NT2/D1 (cell line): ENCODE measurements around the gene FIG4.
"Not testable (repeated sequence)": the region's sequence is repeated elsewhere in the genome, so short reads cannot be mapped to it uniquely, and the experiment has no call there.

Source experiments
- DNase-seq: peaks from one replicate; pipeline ENCODE4 v3.0.0-alpha.2; 2011; ENCODE audit warnings: low read depth, low spot score
- H3K27me3 ChIP-seq: 2 replicates; pipeline ENCODE4 v1.6.0; 2011; ENCODE audit warnings: mild to moderate bottlenecking; ENCODE audit not compliant: insufficient read length, insufficient read depth
- H3K36me3 ChIP-seq: 2 replicates; pipeline ENCODE4 v1.6.1; 2011; ENCODE audit warnings: mild to moderate bottlenecking, low read length, mixed read lengths; ENCODE audit not compliant: insufficient read depth, insufficient read length
- H3K4me1 ChIP-seq: 2 replicates; pipeline ENCODE4 v1.5.1; 2011; ENCODE audit not compliant: insufficient read depth, insufficient read length
- H3K4me3 ChIP-seq: 2 replicates; pipeline ENCODE4 v1.5.1; 2011; ENCODE audit warnings: low read depth; ENCODE audit not compliant: insufficient read length
- H3K9ac ChIP-seq: 2 replicates; pipeline ENCODE4 v1.6.0; 2011; ENCODE audit warnings: low read depth; ENCODE audit not compliant: insufficient read length
- H3K9me3 ChIP-seq: 2 replicates; pipeline ENCODE4 v1.5.1; 2011; ENCODE audit warnings: mild to moderate bottlenecking, low read length; ENCODE audit not compliant: insufficient read depth
- SUZ12 ChIP-seq: IDR thresholded peaks from 2 replicates; pipeline ENCODE4 v1.6.1; 2011; ENCODE audit not compliant: insufficient read length, insufficient read depth; ENCODE audit errors: extremely low read depth
- YY1 ChIP-seq: IDR thresholded peaks from 2 replicates; pipeline ENCODE4 v1.6.1; 2011; ENCODE audit not compliant: insufficient read length, insufficient read depth
- ZNF274 ChIP-seq: IDR thresholded peaks from 2 replicates; pipeline ENCODE4 v1.6.1; 2011; ENCODE audit warnings: mild to moderate bottlenecking, low read depth, low read length

FIG4 gene

GRCh38 chr6:109718991-109719390 lies 27.9 kb downstream of the FIG4 start:
- H3K4me1 ChIP-seq = no peaks in the 10 kb centered on the region
- TF ChIP-seq ZNF274 (no peak), YY1 (no peak), SUZ12 (no peak)

GRCh38 chr6:109720311-109720710 lies 29.2 kb downstream of the FIG4 start:
- no peak for DNase-seq
- no peaks in the 10 kb centered on the region for H3K4me1 ChIP-seq
- no peaks in the 10 kb centered on the region for H3K36me3 ChIP-seq
- no peaks in the 10 kb centered on the region for H3K9me3 ChIP-seq
- H3K9ac ChIP-seq = no peak overlapping the region
- TF ChIP-seq ZNF274 (no peak), YY1 (no peak), SUZ12 (no peak)
- H3K27me3 ChIP-seq = no peaks in the 10 kb centered on the region
- no peak overlapping the region for H3K4me3 ChIP-seq

More at GRCh38 chr6:109718991-109719390, 27.9 kb downstream of the FIG4 start:
- Histone ChIP-seq H3K36me3 (no peaks in the 10 kb centered on the region), H3K9me3 (no peaks in the 10 kb centered on the region), H3K4me3 (no peak overlapping the region), H3K9ac (no peak overlapping the region), H3K27me3 (no peaks in the 10 kb centered on the region)
- DNase-seq = no peak

GRCh38 chr6:109722011-109722410 lies 30.9 kb downstream of the FIG4 start:
- H3K36me3 ChIP-seq = no peaks in the 10 kb centered on the region
- no peaks in the 10 kb centered on the region for H3K9me3 ChIP-seq
- H3K27me3 ChIP-seq = no peaks in the 10 kb centered on the region
- H3K4me3 ChIP-seq = no peak overlapping the region
- TF ChIP-seq YY1 = no peak
- TF ChIP-seq ZNF274 = no peak
- TF ChIP-seq SUZ12 = no peak
- H3K4me1 ChIP-seq = no peaks in the 10 kb centered on the region
- no peak overlapping the region for H3K9ac ChIP-seq
- no peak for DNase-seq

- no peak for DNase-seq
- Histone ChIP-seq H3K4me3 (no peak overlapping the region), H3K4me1 (no peaks in the 10 kb centered on the region), H3K9me3 (no peaks in the 10 kb centered on the region), H3K36me3 (no peaks in the 10 kb centered on the region), H3K27me3 (no peaks in the 10 kb centered on the region), H3K9ac (no peak overlapping the region)
- no peak for TF ChIP-seq SUZ12
- TF ChIP-seq ZNF274 = no peak
- no peak for TF ChIP-seq YY1
Observed at GRCh38 chr6:109722564-109723254, 31.6 kb downstream of the FIG4 start.

GRCh38 chr6:109725250-109725649 lies 34.2 kb downstream of the FIG4 start:
- H3K9me3 ChIP-seq, H3K9ac ChIP-seq, H3K36me3 ChIP-seq, DNase-seq, H3K27me3 ChIP-seq, H3K4me1 ChIP-seq, H3K4me3 ChIP-seq: not testable (repeated sequence)

- H3K9ac ChIP-seq = no peak overlapping the region
- TF ChIP-seq ZNF274 = no peak
- TF ChIP-seq YY1 = no peak
- H3K9me3 ChIP-seq = no peaks in the 10 kb centered on the region
- no peak overlapping the region for H3K4me3 ChIP-seq
- H3K27me3 ChIP-seq = no peaks in the 10 kb centered on the region
- H3K36me3 ChIP-seq = peaks cover 2% of the 10 kb centered on the region
- DNase-seq = peak; percentile 9
- peaks cover 5% of the 10 kb centered on the region for H3K4me1 ChIP-seq
Observed at GRCh38 chr6:109736273-109737025, 45.4 kb downstream of the FIG4 start.

GRCh38 chr6:109738255-109738654 lies 47.2 kb downstream of the FIG4 start:
- no peaks in the 10 kb centered on the region for H3K27me3 ChIP-seq
- DNase-seq = no peak
- H3K36me3 ChIP-seq = peaks cover 2% of the 10 kb centered on the region
- no peak overlapping the region for H3K4me3 ChIP-seq
- H3K9me3 ChIP-seq = no peaks in the 10 kb centered on the region
- TF ChIP-seq SUZ12 (no peak), YY1 (no peak), ZNF274 (no peak)
- H3K9ac ChIP-seq = no peak overlapping the region
- peaks cover 5% of the 10 kb centered on the region for H3K4me1 ChIP-seq

- Histone ChIP-seq H3K4me3 (no peak overlapping the region), H3K36me3 (peaks cover 2% of the 10 kb centered on the region), H3K4me1 (peaks cover 5% of the 10 kb centered on the region), H3K27me3 (no peaks in the 10 kb centered on the region), H3K9me3 (no peaks in the 10 kb centered on the region), H3K9ac (no peak overlapping the region)
- no peak for DNase-seq
- no peak for TF ChIP-seq YY1
- no peak for TF ChIP-seq SUZ12
- no peak for TF ChIP-seq ZNF274
Observed at GRCh38 chr6:109738667-109739066, 47.6 kb downstream of the FIG4 start.
